GM12872 (cell line): ENCODE data around the gene FAM204A.

Experiments
- CTCF ChIP-seq: IDR thresholded peaks from 3 replicates; pipeline ENCODE4 v1.5.1; 2011; ENCODE audit warnings: low read depth, mild to moderate bottlenecking, low read length, moderate library complexity; ENCODE audit not compliant: insufficient read depth

The FAM204A gene

DNA sequence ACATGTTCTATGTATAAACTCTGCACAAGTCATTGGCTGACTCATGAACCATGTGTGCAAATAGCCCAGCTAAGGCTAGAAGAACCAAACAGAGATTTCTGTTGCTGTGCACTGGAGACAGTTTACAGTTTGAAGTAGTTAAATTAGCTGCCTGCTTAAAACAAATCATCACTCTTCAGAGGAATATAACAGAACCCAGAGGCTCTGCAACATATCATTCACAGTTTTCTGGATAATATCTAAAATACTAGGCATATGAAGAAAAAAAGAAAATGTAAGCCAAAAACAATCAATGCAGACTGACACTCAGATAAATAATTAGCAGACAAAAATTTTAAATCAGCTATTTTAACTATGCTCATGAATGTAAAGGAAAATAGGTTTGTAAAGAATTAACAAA, 23.6 kb upstream of the FAM204A start:
- no peak for TF ChIP-seq CTCF

DNA sequence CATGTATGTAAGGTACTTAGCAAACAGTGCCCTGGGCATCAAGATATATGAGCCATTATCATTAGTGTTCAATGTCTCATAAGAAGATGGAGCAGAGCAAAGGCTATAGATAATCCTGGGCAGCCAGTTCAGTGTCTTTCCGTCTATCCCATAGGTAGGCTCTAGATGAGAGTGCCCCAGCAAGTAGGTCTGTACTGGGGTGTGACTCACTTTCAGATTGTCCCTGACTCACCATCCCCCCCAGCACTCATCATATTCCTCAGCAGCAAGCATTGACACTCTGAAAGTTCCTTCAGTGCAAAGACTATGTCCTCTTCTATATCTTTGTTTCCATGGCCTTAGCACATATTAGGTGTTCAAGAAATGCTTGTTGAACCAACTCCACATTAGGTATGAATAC, 20.0 kb upstream of the FAM204A start:
- TF ChIP-seq CTCF, result no peak

- no peak for TF ChIP-seq CTCF
Measured at GRCh38 chr10:118358327-118358726, 16.2 kb upstream of the FAM204A start.

DNA sequence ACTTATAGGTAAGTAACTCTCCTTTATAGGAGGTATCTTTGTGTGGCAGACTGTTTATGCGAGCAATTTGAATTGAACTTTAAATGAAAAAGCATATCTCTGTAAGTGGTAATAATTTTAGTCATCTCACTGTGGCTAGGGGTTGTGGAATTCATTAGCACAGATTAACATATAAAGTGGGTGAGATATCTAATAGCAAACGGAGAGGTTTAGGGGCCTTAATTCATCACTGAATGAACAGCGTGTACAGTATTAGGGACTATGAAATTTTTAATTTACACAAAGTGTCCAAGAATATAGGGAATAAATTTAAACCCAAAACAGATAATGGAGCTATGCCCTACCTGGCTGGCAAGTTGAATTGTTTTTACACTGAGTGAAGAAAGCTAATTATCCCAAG, 15.7 kb upstream of the FAM204A start:
- TF ChIP-seq CTCF, result no peak

- TF ChIP-seq CTCF, result no peak
Measured at GRCh38 chr10:118356628-118357027, 14.5 kb upstream of the FAM204A start.

- no peak for TF ChIP-seq CTCF
Measured at GRCh38 chr10:118355234-118355633, 13.1 kb upstream of the FAM204A start.

DNA sequence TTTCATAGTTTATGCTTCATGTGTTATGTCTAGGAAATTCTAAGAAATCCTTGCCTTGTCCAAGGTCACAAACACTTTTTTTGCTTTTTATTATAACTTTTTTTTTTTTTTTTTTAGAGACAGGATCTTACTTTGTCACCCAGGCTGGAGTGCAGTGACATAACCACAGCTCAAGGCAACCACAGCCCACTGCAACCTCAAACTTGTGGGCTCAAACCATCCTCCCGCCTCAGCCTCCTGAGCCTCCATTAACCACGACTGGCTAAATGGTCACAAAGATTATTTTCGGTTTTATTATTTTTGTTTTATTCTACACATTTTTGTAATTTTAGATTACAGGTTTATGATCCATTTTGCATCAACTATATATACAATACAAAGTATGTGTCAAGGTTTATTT, 7.1 kb upstream of the FAM204A start:
- TF ChIP-seq CTCF, result no peak

DNA sequence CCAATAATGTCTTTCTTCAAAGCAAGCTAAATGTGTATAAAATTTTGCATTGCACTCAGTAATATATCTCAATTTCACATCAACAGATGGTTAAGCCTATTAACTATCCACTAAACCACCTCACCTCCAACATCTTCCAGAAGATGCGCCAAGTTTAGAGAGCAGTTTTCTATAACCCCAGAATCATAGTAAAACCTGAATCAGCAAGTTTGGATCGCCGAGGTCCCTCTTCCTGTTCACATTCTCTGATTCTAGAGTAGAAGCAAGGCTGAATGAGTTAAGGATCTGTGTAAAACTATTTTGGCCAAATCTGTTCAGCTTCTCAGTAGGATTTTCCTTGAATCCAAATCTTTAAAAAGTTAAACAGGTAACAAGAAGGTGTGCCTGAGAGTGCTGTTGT, 1.4 kb upstream of the FAM204A start:
- no peak for TF ChIP-seq CTCF
